ENCODE results near the gene IFNAR1. TPM values are rescaled to one million over a fixed set of nuclear protein-coding genes. Genes with fewer than 3 reads are reported as not detected.
A peak's percentile ranks its signal among the peaks of the same experiment; 100 is the strongest.

The IFNAR1 gene
- total RNA-seq, 1 donor from 2014 or later = 8.2 TPM

- H3K36me3 ChIP-seq (ENCODE audit: control insufficient read depth, insufficient read depth, low read length) = no peaks in the 10 kb centered on the region
- TF ChIP-seq CTCF (IDR thresholded peaks at IDR 0.05; ENCODE audit: insufficient read depth, low read length, severe bottlenecking) = no peak
- DNase-seq (ENCODE audit: low read depth) (no peak), FAIRE-seq (no peak)
- H3K4me3 ChIP-seq (ENCODE audit: low read depth, low read length) = peak overlapping the region; percentile 54
- no peaks in the 10 kb centered on the region for H3K27me3 ChIP-seq (ENCODE audit: control insufficient read depth, insufficient read depth, low read length)
Measured at GRCh38 chr21:33403786-33404585, 79.2 kb downstream of the IFNAR1 start.

- DNase-seq (ENCODE audit: low read depth) = no peak
- no peak for FAIRE-seq
- no peak overlapping the region for H3K4me3 ChIP-seq (ENCODE audit: low read depth, low read length)
- H3K36me3 ChIP-seq (ENCODE audit: control insufficient read depth, insufficient read depth, low read length) = peaks cover under 1% of the 10 kb centered on the region
- no peaks in the 10 kb centered on the region for H3K27me3 ChIP-seq (ENCODE audit: control insufficient read depth, insufficient read depth, low read length)
- TF ChIP-seq CTCF (IDR thresholded peaks at IDR 0.05; ENCODE audit: insufficient read depth, low read length, severe bottlenecking) = no peak
Measured at GRCh38 chr21:33406493-33406892, 81.7 kb downstream of the IFNAR1 start.

Other genes with a start within 250 kb of the IFNAR1 start
- 1.4 and 2.1 TPM in 2 replicates for gene IFNAR2, start 95.0 kb upstream of the IFNAR1 start, total RNA-seq
- 31.1 and 41.5 TPM in 2 replicates for gene IL10RB, start 58.6 kb upstream of the IFNAR1 start, total RNA-seq
- 42.4 and 56.8 TPM in 2 replicates for gene IFNGR2, start 78.4 kb downstream of the IFNAR1 start, total RNA-seq
- 16.9 and 31.6 TPM in 2 replicates for gene TMEM50B, start 155.0 kb downstream of the IFNAR1 start, total RNA-seq
- 1.0 and 1.3 TPM in 2 replicates for gene DNAJC28, start 166.7 kb downstream of the IFNAR1 start, total RNA-seq
- 68.2 and 103 TPM in 2 replicates for gene GART, start 217.1 kb downstream of the IFNAR1 start, total RNA-seq
- 105 and 125 TPM in 2 replicates for gene SON, start 218.1 kb downstream of the IFNAR1 start, total RNA-seq

Measured in bronchial epithelial cell (primary cell).